GM21526 (cell line): ENCODE results near the gene RPL28.
"Not testable (repeated sequence)": the region's sequence is repeated elsewhere in the genome, so short reads cannot be mapped to it uniquely, and the experiment has no call there.

Source experiments
- ATAC-seq: cut with Tn5 transposase; IDR thresholded peaks from one replicate; pipeline ENCODE4 v1.9.1; 2021; ENCODE audit warnings: moderate library complexity; ENCODE audit not compliant: unreplicated experiment, low FRiP score

RPL28 gene

DNA sequence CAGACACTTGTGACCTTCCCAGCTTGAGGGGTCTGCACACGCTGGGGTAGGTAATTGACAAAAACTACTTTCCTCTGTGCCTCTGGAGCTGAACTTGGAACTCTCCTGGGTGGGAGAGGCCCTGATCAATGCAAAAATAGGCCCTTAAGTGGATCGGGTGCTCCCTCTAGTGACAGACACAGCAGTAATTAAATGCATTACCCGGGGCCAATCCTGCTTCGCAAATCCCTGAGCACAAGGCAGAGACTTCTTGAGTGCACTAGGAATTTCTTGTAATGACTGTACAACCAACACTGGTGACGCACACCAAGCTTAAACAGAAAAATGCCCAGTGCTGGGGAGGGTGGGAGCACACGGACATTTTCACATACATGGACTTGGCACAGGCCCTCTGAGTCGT is 32.5 kb downstream of the RPL28 start:
- ATAC-seq: no peak

DNA sequence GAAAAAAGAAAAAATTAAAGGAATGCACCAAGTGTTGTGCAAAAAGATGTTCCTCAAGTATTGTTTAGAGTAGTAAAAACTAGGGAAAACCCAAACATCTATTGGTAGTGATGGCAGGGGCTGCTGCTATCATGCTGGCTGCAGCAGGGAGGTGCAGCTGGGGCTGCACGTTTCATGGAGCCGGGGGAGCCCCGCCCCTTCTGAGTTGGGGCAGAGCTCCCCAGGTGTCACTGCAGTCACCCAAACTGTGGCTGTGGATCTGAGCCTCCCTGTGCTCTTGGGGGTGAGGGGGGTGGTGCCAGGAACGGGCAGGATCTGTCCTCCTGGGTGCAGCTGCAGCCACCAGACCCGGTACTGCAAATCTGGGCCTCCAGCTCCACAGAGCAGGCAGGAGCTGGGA is 33.4 kb downstream of the RPL28 start:
- no peak for ATAC-seq

DNA sequence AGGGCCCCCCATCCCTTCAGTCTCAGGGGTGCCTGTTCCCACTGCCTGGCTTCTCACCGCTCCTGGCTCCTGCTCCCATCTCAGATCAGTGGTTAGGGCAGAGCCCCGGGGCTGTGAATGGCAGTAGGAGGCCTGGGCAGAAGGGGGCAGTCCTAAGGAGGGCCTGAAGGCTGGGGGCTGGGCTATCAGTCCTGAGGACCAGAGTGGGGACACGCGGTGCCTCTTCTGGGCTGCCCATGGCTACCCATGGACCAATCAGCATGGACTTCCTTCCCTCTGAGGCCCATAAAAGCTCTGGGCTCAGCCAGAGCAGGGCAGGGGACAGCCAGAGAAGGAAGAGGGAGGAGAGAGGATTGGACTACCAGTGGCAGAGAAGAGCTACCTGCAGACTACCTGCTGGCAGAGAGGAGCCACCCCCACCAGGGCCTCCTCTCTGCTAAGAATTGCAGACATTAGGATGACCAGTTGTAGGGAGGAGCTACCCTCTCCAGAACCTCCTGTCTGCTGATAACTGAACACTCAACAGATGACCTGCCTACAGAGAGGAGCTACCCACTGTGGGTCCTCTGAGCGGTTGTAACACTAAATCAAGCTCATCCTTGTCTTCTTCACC is 34.0 kb downstream of the RPL28 start:
- ATAC-seq: no peak

DNA sequence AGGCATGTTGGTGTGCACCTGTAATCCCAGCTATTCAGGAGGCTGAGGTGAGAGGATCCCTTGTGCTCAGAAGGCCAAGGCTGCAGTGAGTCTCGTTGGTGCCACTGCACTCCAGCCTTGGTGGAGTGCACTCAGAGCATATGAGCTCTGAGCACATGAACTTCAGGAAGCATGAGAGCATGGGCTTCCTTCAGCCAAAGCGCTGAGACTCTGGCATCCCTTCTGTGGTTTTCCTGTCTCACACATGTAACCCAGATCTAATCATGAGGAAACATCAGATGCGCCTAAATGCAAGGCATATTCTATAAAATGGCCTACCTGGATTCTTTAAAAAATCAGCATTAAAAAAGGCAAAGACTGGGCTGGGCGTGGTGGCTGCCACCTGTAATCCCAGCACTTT is 35.5 kb downstream of the RPL28 start:
- not testable (repeated sequence) for ATAC-seq

DNA sequence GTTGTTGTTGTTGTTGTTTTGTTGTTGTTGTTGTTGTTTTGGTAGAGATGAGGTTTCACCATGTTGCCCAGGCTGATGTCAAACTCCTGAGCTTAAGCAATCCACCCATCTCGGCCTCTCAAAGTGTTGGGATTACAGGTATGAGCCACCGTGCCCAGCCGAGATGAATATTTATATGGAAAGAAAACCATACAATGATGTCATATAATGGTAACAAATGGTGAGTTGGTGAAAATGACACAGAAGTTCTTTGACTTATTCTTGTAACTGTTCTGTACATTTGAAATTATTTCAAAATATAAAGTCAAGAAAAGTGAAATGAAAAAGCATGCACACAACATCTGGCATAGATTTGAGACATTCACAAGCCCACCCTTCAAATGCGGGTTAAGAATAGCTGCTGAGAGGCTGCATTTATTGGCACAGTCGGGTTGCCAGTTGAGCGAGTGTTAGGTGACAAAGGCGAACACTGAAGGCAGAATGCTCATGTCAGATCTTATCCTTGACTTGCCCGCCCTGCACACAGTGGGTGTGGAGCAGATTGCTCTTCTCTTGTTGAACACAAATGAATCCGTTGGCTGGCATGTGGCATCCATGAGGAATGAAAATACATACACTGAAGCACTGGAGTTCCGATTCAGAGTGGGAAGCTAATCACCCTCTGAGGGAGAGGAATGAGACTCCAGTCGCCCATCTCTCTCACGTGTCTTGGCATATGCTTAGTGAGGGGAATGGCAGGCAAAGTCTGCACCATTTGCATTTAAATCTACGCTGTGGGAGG is 37.7 kb downstream of the RPL28 start:
- ATAC-seq: no peak

DNA sequence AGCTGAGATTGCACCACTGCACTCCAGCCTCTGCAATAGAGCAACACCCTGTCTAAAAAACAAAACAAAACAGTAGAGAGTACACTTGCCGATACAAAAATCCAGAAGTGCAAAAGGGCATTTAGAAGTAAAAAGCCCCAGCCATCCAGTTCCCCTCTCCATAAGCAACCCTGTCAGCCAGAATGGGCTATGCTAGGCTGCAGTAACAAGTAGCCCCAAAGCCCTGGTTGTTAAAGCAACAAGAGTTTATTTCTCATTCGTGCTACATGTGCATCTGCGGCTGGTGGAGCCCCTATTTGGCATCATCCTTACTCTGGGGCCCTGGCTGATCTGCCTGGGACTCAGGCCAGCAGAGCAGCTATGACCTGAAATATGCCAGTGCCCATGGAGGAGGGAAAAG is 38.8 kb downstream of the RPL28 start:
- ATAC-seq: no peak

DNA sequence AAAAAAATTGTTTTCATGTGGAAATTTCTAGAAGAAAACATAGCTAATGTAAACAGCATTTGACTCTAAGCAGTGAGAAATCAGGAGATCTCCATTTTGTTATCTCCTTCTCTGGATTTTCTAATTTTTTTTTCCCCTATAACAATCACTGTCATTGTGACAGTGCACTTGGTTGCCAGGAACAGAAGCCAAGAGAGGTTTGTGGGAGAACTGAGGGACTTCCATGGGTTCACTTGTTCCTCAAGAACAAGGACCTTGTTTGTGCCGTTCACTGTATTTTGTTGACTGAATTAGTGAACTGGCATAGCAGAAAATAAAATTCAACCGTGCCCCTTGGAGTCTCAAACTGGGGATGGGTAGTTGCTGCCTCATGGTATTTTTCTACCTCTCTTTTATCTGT is 40.3 kb downstream of the RPL28 start:
- no peak for ATAC-seq

DNA sequence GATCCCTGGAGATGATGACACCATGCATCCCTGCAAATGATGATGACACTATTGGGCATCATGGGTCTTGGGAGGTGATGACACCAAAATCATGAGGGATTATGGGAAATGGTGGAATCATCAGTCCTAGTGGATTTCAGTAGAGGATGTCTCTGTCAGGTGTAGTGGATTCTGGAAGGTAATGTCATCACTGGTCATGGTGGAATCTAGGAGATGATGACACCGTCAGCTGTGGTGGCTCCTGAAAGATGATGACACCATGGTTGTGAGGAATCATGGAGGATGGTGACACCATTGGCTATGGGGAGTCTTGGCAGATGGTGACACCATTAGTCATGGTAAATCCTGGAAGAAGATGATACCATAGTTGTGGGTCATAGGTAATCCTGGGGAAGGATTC is 45.5 kb downstream of the RPL28 start:
- ATAC-seq: no peak

DNA sequence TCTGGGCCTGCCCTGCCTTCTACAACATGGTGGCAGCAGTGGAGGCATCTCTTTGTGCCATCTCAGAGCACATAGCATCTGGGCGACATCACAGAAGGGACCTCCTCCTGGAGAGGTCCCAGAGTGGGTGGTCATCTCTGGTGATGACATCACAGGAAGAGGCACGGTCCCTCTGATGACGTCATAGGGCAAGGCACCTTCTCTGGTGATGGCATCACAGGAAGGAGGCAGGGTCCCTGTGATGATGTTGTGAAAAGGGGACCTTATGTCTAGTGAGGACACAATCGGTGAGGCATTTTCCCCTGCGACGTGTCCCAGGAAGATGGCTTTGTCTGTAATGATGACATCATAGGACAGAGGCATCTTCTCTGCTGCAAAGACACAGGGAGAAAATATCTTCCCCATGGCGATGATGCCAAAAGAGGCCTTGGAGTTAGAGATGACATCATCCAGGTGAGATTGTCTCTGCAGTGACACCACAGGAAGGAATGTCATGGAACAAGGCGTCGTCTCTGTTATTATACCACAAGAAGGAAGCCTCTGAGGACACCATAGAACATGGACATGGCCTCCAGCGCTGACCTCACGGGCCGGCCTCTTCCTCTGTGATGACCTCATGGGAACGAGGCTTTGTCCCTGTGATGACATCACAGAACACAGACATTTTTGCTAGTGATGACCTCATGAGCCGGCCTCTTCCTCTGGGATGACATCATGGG is 46.7 kb downstream of the RPL28 start:
- no peak for ATAC-seq

DNA sequence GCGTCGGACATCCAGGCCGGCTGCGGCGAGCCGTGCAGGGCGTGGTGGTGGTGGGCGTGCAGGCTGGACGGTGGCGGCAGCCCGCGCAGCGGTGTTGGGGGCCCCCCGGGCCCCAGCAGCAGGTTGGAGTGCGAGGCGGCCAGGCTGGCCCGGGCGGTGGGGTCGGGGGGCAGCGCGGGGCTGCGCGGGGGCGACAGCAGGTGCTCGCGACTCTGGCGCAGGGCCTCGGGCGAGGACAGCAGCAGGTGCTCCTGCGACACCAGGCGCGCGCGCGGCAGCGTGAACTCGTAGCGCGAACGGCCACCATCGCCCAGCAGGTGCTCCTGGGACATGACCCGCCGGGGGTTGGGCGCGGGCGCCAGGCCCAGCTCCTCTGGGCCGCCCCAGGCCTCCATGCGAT is 47.6 kb downstream of the RPL28 start:
- ATAC-seq: no peak

DNA sequence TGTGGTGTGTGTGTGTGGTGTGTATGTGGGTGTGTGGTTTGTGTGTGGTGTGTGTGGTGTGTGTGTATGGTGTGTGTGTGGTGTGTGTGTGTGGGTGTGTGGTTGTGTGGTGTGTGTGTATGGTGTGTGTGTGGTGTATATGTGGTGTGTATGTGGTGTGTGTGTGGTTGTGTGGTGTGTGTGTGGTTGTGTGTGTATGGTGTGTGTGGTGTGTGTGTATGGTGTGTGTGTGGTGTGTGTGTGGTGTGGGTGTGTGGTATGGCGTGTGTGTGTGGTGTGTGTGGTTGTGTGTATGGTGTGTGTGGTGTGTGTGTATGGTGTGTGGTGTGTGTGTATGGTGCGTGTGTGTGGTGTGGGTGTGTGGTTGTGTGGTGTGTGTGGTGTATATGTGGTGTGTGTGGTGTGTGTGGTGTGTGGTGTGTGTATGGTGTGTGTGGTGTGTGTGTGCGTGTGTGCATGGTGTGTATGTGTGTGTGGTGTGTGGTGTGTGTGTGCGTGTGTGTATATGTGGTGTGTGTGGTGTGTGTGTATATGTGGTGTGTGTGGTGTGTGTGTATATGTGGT is 48.7 kb downstream of the RPL28 start:
- ATAC-seq: no peak

DNA sequence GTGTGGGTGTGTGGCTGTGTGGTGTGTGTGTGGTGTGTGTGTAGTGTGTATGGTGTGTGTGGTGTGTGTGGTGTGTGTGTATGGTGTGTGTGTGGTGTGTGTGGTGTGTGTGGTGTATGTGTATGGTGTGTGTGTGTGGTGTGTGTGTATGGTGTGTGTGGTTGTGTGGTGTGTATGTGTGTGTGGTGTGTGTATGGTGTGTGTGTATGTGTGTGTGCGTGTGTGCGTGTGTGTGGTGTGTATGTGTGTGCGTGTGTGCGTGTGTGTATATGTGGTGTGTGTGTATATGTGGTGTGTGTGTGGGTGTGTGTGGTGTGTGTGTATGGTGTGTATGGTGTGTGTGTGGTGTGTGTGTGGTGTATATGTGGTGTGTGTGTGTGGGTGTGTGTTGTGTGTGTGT is 49.3 kb downstream of the RPL28 start:
- no peak for ATAC-seq

DNA sequence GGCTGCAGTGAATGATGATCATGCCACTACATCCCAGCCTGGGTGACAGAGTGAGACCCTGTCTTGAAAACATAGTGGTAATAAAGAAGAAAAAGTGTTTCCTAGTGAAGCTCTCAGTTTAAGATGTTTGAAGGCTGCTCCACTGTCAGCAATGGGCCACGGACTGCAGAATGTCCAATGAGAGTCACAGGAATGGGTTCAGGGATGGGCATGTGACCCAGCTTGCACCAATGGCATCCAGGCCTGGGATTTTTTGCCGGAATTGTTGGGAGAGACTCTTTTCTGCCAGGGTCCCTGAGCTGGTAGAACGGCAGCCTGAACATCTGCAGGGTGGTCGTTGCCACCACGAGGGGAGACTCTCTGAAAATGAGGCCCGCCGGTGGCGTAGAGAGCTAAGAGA is 51.1 kb downstream of the RPL28 start:
- ATAC-seq: no peak

DNA sequence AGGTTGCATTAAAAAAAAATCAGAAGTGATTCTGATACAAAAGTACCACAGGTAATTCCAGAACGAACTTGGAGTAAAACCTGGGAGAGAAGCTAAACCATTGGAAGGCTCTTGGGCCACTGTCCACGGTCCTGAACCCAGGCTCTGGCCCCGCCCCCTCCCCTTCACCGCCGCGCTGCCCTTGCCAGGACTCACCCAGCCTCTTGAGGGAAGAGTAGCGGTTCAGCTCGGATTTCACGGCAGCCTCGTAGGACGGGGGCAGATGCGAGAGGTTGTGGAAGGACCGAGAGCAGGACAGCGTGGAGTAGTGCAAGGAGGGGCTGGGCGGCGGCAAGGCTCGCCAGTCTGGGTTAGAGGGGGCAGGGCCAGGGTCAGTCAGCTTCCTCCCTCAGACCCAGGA is 51.7 kb downstream of the RPL28 start:
- no peak for ATAC-seq

DNA sequence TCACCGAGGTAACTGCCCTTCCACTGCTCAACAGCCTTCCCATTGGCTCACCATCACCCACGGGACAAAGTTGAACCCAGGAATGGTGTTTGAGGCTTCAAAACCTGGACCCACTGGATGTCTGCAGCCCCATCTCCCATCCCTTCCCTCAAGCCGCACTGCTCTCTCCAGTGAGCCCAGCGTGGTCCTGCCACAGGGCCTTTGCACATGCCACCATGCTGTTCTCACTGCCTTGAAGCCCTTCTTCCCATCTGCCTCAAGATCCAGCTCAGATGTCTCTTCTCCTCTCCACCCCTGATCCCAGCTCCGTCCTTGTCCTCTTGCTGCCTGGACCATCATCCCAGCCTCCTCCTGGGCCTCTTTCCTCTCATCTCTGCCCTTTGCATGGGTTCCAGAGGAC is 53.3 kb downstream of the RPL28 start:
- ATAC-seq: no peak

DNA sequence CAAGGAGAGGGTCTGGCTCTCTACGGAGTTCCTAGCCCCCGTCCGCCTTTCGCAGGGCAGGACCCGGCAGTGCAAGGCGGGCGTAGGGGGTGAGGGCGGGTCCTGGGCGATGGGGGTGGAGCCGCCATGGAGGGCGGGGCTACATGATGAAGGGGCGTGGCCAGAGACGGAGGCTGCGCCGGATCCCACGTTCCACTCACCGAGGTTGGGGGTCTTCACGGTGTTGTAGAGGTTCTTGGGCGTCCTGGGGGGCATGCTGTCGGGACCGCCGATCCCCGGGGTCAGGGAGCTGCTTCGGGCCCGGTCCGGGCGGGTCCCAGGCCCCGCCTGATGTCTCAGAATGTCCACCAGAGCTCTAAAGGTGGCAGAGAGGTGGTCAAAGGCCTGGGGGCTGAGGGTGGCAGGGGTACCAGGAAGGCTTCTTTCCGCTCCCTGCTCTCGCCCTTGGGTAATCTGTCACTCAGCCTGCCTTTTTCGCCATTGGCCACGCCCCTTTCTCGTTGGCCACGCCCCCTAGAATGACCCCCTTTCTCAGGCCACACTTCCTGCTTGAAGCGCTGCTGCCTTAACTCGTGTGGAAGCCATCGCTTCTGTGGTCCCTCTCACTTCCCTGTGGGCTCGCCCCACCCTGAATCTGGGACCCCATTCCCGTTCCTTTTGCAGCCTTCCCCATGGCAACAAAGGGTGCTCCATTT is 54.8 kb downstream of the RPL28 start:
- no peak for ATAC-seq

DNA sequence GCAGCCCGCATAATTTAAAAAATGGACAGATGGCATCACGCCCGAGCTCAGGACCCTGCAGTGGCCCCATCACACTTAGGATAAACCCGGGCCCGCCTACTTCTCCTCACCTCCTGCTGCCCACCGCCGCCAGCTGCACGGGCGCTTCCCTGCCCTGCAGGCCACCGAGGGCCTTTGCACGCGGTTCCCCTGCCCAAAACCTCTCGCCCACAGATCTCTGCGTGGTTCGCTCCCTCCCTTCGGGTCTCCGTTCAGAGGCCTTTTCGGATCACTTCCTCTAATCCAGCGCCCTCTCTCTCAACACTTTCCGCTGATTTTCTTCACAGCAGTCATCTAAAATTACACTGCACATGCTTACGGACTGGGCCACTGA is 55.6 kb downstream of the RPL28 start:
- no peak for ATAC-seq

DNA sequence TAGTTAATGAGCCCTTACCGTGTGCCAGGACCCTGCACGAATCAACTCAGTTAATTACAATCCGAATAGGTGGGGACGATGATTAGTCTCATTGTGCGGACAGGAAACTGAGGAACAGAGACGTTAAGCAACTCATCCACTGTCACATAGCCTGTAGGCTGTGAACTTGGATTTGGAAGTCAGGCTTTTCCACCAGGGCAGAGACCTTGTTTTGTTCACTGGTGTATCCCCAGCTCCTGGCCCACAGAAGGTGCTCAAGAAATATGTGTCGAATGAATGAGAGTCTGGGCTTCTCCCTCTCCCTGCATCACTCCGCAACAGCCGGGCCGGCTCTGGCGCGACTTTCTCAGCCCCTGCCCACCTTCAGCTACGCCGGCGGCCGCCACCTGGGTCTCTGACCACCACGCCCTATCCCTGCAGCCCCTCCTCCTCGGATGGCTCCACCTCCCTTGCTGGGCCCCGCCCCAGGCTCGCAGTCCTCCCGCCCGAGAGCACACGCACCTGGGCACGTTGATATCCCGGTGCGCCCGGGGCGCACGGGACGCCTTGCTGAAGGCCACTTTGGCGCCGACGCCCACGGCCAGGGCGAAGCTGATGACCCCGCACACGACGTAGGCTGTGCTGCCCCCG is 56.1 kb downstream of the RPL28 start:
- ATAC-seq: no peak

DNA sequence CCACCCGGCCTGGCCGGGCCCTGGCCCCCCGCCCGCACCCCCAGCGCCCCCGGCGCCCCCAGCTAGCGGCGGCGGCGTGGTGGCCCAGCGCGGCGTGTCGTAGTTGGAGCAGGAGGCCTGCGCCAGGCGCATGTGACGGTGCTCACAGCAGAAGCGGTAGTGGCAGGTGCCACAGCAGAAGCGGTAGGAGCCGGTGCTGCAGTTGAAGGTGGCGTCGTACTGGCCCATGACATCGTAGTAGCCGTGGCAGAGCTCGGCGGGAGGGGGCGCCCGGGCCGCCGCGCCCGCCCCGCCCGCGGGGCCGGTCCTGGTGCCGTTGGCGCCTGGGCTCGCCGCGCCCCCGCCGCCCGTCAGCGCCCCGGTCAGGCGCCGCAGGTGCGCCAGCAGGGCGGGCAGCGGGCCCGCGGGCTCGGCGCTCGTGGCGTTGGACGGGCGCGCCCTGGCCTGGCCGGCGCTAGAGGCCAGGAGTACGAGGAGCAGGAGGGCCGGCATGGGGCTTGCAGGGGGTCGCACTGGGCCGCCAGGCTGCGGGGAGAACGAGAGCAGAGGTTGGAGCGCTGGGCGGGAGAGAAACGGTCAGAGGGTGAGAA is 56.7 kb downstream of the RPL28 start:
- ATAC-seq: no peak
